Measurements from ENCODE around the gene LEPROT.

- TF ChIP-seq CTCF (IDR thresholded peaks at IDR 0.05; ENCODE audit: borderline replicate concordance, extremely low read depth, low read length, poor library complexity, severe bottlenecking), result no peak
- TF ChIP-seq EZH2 (IDR thresholded peaks at IDR 0.05; ENCODE audit: borderline replicate concordance, low read depth, low read length, severe bottlenecking), result no peak
Measured at GRCh38 chr1:65444128-65444640, 23.7 kb downstream of the LEPROT start.

All from DND-41 (cell line).